Hematopoietic multipotent progenitor cell (in vitro differentiated cells): ENCODE data around the gene TAF11L6. TPM values are rescaled to one million over a fixed set of nuclear protein-coding genes. Genes with fewer than 3 reads are reported as not detected.
"Not testable (repeated sequence)": the region's sequence is repeated elsewhere in the genome, so short reads cannot be mapped to it uniquely, and the experiment has no call there.

ENCODE experiments used
- DNase-seq, 3 donors: peaks; one replicate each; pipeline ENCODE4 v3.0.0-alpha.2; 2011 to 2015; ENCODE audit warnings: low read depth in 2 of 3, low spot score in 2 of 3
- small RNA-seq: library from RNA; depleted of rRNA; stranded (forward); fragments of <200 nt; gene quantifications from one replicate; pipeline ENCODE3, GENCODE V24; 2012
- total RNA-seq: library from RNA; depleted of rRNA; stranded (reverse); fragments of >200 nt; gene quantifications from one replicate; pipeline ENCODE4 v1.2.3, GENCODE V29; 2012

The TAF11L6 gene
- not detected for total RNA-seq

DNA sequence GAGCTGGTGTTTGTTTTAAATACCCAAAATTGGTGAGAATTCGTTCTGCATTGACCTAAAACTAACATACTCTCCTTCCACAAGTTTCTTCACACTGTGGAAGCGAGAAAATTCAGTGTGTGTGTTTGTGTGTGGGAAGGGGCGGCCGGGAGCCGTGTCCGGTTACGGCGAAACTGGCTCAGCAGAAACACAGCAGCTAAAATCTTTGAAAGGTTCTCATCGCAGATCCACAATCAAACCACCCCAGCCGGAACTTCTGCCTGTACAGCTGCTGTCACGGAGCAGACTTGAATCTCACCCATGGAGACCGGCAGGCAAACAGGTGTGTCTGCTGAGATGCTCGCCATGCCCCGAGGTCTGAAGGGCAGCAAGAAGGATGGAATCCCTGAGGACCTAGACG lies at the start of gene TAF11L6:
Gene TAF11L6 (plus strand): TSS at position 301 of the 400 bp plus-strand sequence.
- DNase-seq: not testable (repeated sequence)

DNA sequence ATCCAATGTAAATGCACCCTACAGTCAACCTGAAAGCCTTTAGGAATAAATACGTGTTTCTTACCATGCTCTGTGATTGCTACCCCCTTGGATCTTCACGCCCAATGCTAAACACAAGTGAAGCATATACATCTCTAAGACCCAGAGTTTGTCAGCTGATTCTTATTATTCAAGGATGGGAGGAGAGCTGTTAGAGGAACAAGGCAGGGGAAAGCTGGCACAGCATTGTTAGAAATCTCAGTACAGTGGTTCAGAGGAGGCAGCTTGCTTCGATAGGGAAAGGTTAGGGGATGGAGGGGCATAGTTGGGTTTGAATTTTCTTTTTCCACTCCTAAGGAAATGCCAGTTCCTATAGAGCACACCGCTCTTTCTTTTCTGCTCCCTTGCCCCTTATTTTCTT lies 47.1 kb upstream of the TAF11L6 start:
- DNase-seq: no peak

DNA sequence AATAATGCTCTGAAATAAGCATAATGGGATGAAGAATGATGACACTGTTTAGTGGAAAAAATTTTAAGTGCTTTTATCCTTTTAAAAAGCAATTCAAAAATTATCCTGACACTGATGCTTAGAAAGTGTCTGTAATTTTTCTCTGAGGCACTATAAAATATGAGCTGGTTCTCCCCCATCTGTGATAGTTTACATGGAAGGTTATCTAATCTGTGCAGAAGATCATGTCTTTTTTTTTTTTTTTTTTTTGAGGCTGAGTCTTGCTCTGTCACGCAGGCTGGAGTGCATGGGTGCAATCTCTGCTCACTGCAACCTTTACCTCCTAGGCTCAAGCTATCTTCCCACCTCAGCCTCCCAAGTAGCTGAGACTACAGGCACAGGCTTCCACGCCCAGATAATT lies 45.7 kb upstream of the TAF11L6 start:
- DNase-seq: no peak

DNA sequence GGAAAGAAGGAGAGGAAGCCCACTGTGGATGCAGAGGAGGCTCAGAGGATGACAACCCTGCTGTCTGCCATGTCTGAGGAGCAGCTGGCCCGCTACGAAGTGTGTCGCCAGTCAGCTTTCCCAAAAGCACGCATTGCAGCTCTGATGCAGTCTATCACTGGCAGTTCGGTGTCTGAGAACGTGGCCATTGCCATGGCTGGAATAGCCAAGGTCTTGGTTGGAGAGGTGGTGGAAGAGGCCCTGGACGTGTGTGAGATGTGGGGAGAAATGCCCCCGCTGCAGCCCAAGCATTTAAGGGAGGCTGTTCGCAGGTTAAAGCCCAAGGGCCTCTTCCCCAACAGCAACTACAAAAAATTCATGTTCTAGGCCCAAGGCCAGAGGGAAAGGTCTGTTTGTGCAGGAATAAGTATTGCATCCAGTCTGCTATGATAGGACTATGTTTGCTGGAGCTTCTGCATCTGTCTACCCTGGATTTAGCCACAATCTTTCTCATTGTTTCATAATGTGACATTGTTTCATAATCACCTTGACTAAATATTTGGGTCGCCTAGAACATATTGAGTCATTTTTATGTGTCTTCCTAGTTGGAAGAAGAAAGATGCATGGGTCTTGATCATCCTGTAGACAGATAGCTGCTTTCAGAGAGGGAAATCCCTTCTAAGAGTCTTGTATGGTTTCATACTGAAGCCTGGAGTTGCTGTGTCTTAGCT lies 41.9 kb upstream of the TAF11L6 start:
- DNase-seq: not testable (repeated sequence)

DNA sequence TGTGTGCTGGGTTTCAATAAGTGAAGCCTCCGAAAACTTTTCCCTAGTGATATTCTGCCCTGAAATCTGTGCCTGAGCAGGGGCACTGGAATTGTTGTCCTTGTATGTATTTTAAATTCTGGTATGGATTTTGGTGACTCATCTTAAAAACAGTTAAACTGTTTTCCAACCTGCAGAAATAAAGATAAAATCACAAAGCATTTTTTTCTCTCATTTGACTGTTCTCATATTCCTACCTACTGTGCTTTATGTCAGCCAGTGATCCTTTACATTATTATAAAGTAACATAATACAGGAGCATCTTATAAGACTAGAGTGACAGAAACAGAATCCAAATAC lies 41.3 kb upstream of the TAF11L6 start:
- DNase-seq: no peak

DNA sequence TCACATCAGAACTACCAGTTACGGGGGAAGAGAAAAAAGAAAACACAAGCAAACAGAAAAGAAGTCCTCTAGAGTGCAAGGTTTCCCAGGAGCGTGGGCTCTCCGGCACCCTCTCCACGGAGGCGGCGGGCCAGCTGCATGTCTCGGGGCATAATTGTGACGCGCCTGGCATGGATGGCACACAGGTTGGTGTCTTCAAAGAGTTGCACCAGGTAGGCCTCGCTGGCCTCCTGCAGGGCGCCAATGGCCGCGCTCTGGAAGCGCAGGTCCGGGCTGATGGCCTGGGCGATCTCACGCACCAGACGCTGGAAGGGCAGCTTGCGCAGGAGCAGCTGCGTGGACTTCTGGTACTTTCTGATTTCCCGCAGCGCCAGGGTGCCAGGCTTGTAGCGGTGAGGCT lies 37.2 kb upstream of the TAF11L6 start:
- not testable (repeated sequence) for DNase-seq

DNA sequence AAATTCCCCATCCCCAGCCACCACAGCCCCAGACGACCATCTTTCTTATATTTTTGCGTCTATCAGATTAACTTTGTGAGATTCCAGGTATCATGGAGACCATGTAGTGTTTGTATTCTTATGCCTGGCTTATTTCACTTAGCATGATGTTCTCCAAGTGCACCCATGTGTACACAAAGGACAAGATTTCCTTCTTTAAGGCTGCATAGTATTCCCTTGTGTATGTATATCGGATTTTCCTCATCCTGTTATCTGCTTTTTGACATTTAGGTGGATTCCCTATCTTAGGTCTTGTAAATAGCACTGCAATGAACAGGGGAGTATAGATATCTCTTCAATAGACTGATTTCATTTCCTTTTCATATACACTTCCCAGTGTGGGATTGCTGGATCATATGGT lies 35.7 kb upstream of the TAF11L6 start:
- DNase-seq: no peak

DNA sequence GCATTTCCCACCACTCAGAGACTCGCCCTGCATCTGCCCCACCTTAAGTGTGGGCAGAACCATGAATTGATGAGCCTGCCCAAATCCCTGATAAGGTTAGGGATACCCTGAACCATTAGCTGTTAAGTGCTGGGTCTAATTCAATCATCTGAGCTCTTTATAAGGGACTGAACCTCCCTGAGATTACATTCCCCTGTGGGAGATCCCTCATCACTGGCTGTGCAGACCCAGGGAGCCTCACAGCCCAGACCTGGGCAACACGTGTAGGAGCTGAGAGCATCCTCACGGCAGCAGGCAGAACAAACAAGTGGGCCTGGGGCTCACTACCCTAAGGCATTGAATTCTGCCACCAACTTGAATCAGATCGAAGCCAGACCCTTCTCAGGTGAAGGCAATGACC lies 31.0 kb upstream of the TAF11L6 start:
- no peak for DNase-seq

DNA sequence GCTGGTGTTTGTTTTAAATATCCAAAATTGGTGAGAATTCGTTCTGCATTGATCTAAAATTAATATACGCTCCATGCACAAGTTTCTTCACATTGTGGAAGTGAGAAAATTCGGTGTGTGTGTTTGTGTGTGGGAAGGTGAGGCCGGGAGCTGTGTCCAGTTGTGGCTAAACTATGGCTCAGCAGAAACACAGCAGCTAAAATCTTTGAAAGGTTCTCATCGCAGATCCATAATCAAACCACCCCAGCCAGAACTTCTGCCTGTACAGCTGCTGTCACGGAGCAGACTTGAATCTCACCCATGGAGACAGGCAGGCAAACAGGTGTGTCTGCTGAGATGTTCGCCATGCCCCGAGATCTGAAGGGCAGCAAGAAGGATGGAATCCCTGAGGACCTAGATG lies 30.5 kb upstream of the TAF11L6 start, which contains the start of gene TAF11L2:
Gene TAF11L2 (plus strand): TSS at position 301 of the 400 bp plus-strand sequence.
- DNase-seq: not testable (repeated sequence)

DNA sequence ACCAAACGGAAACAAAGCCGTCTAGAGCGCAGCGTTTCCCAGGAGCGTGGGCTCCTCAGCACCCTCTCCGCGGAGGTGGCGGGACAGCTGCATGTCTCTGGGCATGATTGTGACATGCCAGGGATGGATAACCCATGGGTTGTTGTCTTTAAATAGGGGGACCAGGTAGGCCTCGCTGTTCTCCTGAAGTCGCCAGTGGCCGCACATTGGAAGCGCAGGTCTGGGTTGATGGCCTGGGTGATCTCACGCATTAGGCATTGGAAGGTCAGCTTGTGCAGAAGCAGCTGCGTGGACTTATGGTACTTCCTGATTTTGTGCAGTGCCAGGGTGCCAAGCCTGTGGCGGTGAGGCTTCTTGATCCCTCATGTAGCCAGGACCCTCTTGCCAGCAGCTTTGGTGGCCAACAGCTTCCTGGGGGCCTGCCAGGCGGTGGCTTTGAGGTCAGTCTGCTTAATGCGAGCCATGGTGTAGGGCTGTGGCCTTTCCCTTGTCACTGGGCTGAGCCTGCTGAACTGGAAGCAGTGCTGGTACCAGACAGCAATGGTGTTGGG lies 16.6 kb upstream of the TAF11L6 start:
- no peak for DNase-seq

DNA sequence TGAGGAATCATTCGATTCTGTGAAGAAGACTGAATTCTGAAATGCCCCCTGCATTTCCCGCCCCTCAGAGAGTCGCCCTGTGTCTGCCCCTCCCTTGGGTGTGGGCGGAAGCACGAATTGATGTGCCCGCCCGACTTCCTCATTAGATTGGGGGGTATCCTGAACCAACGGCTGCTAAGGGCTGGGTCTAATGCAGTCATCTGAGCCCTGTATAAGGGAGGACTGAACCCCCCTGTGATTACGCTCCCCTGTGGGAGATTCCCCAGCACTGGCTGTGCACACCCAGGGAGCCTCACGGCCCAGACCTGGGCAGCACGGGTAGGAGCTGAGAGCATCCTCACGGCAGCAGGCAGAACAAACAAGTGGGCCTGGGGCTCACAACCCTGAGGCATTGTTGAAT lies 10.9 kb upstream of the TAF11L6 start:
- DNase-seq: not testable (repeated sequence)

DNA sequence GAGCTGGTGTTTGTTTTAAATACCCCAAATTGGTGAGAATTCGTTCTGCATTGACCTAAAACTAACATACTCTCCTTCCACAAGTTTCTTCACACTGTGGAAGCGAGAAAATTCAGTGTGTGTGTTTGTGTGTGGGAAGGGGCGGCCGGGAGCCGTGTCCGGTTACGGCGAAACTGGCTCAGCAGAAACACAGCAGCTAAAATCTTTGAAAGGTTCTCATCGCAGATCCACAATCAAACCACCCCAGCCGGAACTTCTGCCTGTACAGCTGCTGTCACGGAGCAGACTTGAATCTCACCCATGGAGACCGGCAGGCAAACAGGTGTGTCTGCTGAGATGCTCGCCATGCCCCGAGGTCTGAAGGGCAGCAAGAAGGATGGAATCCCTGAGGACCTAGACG lies 10.4 kb upstream of the TAF11L6 start, which contains the start of gene TAF11L3:
Gene TAF11L3 (plus strand): TSS at position 301 of the 400 bp plus-strand sequence.
- DNase-seq: not testable (repeated sequence)

DNA sequence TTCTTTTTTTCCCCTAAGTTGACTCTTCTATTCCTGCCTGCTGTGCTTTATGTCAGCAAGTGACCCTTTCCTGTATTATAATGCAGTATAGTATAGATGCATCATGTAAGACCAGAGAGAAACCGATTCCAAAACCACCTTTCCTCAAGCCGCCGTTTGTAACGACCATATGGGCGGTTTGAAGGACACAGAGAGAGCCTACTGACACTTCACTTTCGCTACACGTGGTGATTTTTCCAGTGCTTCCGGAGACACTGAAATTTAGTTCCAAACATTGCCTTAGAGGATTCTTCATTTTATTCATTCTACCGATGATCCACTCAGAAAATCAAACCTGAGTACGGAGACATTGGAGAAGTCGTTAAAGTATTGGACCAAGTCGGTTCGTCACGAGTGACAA lies 9.0 kb upstream of the TAF11L6 start:
- DNase-seq: not testable (repeated sequence)

DNA sequence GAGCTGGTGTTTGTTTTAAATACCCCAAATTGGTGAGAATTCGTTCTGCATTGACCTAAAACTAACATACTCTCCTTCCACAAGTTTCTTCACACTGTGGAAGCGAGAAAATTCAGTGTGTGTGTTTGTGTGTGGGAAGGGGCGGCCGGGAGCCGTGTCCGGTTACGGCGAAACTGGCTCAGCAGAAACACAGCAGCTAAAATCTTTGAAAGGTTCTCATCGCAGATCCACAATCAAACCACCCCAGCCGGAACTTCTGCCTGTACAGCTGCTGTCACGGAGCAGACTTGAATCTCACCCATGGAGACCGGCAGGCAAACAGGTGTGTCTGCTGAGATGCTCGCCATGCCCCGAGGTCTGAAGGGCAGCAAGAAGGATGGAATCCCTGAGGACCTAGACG lies 7.0 kb upstream of the TAF11L6 start, which contains the start of gene TAF11L4:
Gene TAF11L4 (plus strand): TSS at position 301 of the 400 bp plus-strand sequence.
- DNase-seq: not testable (repeated sequence)

DNA sequence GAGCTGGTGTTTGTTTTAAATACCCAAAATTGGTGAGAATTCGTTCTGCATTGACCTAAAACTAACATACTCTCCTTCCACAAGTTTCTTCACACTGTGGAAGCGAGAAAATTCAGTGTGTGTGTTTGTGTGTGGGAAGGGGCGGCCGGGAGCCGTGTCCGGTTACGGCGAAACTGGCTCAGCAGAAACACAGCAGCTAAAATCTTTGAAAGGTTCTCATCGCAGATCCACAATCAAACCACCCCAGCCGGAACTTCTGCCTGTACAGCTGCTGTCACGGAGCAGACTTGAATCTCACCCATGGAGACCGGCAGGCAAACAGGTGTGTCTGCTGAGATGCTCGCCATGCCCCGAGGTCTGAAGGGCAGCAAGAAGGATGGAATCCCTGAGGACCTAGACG lies 3.5 kb upstream of the TAF11L6 start, which contains the start of gene TAF11L5:
Gene TAF11L5 (plus strand): TSS at position 301 of the 400 bp plus-strand sequence.
- not testable (repeated sequence) for DNase-seq

DNA sequence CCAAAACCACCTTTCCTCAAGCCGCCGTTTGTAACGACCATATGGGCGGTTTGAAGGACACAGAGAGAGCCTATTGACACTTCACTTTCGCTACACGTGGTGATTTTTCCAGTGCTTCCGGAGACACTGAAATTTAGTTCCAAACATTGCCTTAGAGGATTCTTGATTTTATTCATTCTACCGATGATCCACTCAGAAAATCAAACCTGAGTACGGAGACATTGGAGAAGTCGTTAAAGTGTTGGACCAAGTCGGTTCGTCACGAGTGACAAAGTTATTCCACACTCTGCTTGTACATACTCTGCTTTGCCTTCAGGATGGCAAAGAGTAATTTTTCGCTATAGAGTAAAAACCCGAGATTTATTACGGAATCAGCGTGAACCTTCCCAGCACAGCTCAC lies 2.0 kb upstream of the TAF11L6 start:
- not testable (repeated sequence) for DNase-seq

Small RNA genes within 50 kb of the gene (small RNA-seq; reads per million reads assigned to genes)
- gene AC106774.3: not detected

Other genes with a start within 250 kb of the TAF11L6 start
- gene TAF11L2, start 30.4 kb upstream of the TAF11L6 start, total RNA-seq: not detected
- not detected for gene TAF11L3, start 10.3 kb upstream of the TAF11L6 start, total RNA-seq
- gene TAF11L4, start 6.9 kb upstream of the TAF11L6 start, total RNA-seq: not detected
- not detected for gene TAF11L5, start 3.4 kb upstream of the TAF11L6 start, total RNA-seq
- gene TAF11L7, start 57.1 kb downstream of the TAF11L6 start, total RNA-seq: not detected
- gene TAF11L8, start 62.3 kb downstream of the TAF11L6 start, total RNA-seq: not detected
- gene TAF11L9, start 65.7 kb downstream of the TAF11L6 start, total RNA-seq: not detected
- not detected for gene TAF11L10, start 69.2 kb downstream of the TAF11L6 start, total RNA-seq
- not detected for gene TAF11L11, start 75.5 kb downstream of the TAF11L6 start, total RNA-seq
- gene TAF11L12, start 81.7 kb downstream of the TAF11L6 start, total RNA-seq: not detected
- gene TAF11L13, start 103.4 kb downstream of the TAF11L6 start, total RNA-seq: not detected
- gene TAF11L14, start 105.8 kb downstream of the TAF11L6 start, total RNA-seq: not detected